Measurements from ENCODE around the gene NPDC1. TPM values are rescaled to one million over a fixed set of nuclear protein-coding genes. Genes with fewer than 3 reads are reported as not detected.
A peak's percentile ranks its signal among the peaks of the same experiment; 100 is the strongest.

Gene NPDC1
- total RNA-seq, 1 donor from 2014 or later = 260 TPM

GRCh38 chr9:137070201-137070905 lies 24.4 kb upstream of the NPDC1 start, which contains the start of gene SAPCD2:
TSS of gene SAPCD2 (minus strand) at chr9:137070557. CDS start at chr9:137070460, 97 bp downstream.
- peak within 1 kb of the TSS; percentile 87 for H3K4me3 Mint-ChIP-seq (ENCODE audit: unreplicated experiment)

GRCh38 chr9:137069508-137070091 lies 23.6 kb upstream of the NPDC1 start:
- peak overlapping the region; percentile 63 for H3K4me3 Mint-ChIP-seq (ENCODE audit: unreplicated experiment)
- no peak overlapping the region for H3K27ac Mint-ChIP-seq (ENCODE audit: unreplicated experiment)
- peaks cover 8% of the 10 kb centered on the region for H3K4me1 Mint-ChIP-seq (ENCODE audit: low read depth, unreplicated experiment)
- no peak for TF ChIP-seq CTCF (IDR thresholded peaks at IDR 0.05; ENCODE audit: partially characterized antibody, unreplicated experiment)
- peaks cover 8% of the 10 kb centered on the region for H3K27me3 Mint-ChIP-seq (ENCODE audit: unreplicated experiment)
- peak; percentile 55 for DNase-seq
- H3K36me3 Mint-ChIP-seq (ENCODE audit: unreplicated experiment) = no peaks in the 10 kb centered on the region
- H3K9me3 Mint-ChIP-seq (ENCODE audit: unreplicated experiment) = peaks cover 10% of the 10 kb centered on the region

More at GRCh38 chr9:137070201-137070905, 24.4 kb upstream of the NPDC1 start, which contains the start of gene SAPCD2:
- peaks cover 9% of the 10 kb centered on the region for H3K27me3 Mint-ChIP-seq (ENCODE audit: unreplicated experiment)
- H3K27ac Mint-ChIP-seq (ENCODE audit: unreplicated experiment) = peak within 1 kb of the TSS; percentile 93
- H3K9me3 Mint-ChIP-seq (ENCODE audit: unreplicated experiment) = peaks cover 10% of the 10 kb centered on the region
- no peak for TF ChIP-seq CTCF (IDR thresholded peaks at IDR 0.05; ENCODE audit: partially characterized antibody, unreplicated experiment)
- H3K4me1 Mint-ChIP-seq (ENCODE audit: low read depth, unreplicated experiment) = peaks cover 8% of the 10 kb centered on the region
- peak; percentile 85 for DNase-seq
- H3K36me3 Mint-ChIP-seq (ENCODE audit: unreplicated experiment) = no peaks in the 10 kb centered on the region

- Mint-ChIP-seq H3K36me3 (ENCODE audit: unreplicated experiment) (no peaks in the 10 kb centered on the region), H3K27ac (ENCODE audit: unreplicated experiment) (no peak overlapping the region), H3K9me3 (ENCODE audit: unreplicated experiment) (peaks cover 9% of the 10 kb centered on the region), H3K27me3 (ENCODE audit: unreplicated experiment) (peaks cover 7% of the 10 kb centered on the region), H3K4me1 (ENCODE audit: low read depth, unreplicated experiment) (peaks cover 8% of the 10 kb centered on the region), H3K4me3 (ENCODE audit: unreplicated experiment) (peak overlapping the region; percentile 67)
- no peak for TF ChIP-seq CTCF (IDR thresholded peaks at IDR 0.05; ENCODE audit: partially characterized antibody, unreplicated experiment)
- no peak for DNase-seq
These were observed 22.8 kb upstream of the NPDC1 start for GRCh38 chr9:137068539-137069507.

GRCh38 chr9:137067860-137068538 lies 22.0 kb upstream of the NPDC1 start:
- no peak overlapping the region for H3K4me3 Mint-ChIP-seq (ENCODE audit: unreplicated experiment)
- H3K4me1 Mint-ChIP-seq (ENCODE audit: low read depth, unreplicated experiment) = peaks cover 8% of the 10 kb centered on the region
- no peaks in the 10 kb centered on the region for H3K36me3 Mint-ChIP-seq (ENCODE audit: unreplicated experiment)
- peak; percentile 88 for TF ChIP-seq CTCF (IDR thresholded peaks at IDR 0.05; ENCODE audit: partially characterized antibody, unreplicated experiment)
- H3K27me3 Mint-ChIP-seq (ENCODE audit: unreplicated experiment) = peaks cover 6% of the 10 kb centered on the region
- peaks cover 5% of the 10 kb centered on the region for H3K9me3 Mint-ChIP-seq (ENCODE audit: unreplicated experiment)
- DNase-seq = peak; percentile 80
- H3K27ac Mint-ChIP-seq (ENCODE audit: unreplicated experiment) = no peak overlapping the region

Data from glutamatergic neuron (in vitro differentiated cells).